ENCODE measurements around the gene HIF1AN. TPM values are rescaled to one million over a fixed set of nuclear protein-coding genes. Genes with fewer than 3 reads are reported as not detected.

HIF1AN gene
- total and polyA plus RNA-seq, 2 of the 8 experiments (the other 6 are each of a cell fraction or from before 2014, with no cell fraction given), result 10.9 to 62.8 TPM

DNA sequence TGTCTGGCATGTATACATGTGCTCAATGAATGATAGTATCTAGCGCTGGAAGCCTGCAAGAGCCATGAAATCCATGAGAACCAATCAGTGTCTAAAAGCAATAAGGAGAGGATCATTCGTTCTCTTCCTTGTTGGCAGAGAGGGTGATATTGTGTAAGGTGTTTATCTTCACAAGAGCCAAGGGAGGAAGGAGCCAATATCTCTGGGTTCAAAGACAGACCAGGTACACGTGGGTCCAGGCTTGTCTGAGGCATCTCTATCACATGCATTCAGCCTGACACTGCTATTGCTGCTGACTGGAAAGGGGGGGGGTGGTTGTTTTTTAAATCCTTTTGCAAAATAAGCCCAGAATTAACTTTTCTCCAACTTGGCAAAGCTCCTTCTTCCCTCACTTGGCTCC is 20.1 kb upstream of the HIF1AN start (continued):
- TF ChIP-seq, protein P1, sequence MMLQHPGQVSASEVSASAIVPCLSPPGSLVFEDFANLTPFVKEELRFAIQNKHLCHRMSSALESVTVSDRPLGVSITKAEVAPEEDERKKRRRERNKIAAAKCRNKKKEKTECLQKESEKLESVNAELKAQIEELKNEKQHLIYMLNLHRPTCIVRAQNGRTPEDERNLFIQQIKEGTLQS (IDR thresholded peaks at IDR 0.05; ENCODE audit: insufficient read depth, low read depth, low read length), result no peak
- no peak for TF ChIP-seq CBX8 (IDR thresholded peaks at IDR 0.05; ENCODE audit: borderline replicate concordance, low read depth, low read length)
- no peak for TF ChIP-seq KDM1A (IDR thresholded peaks at IDR 0.05; ENCODE audit: borderline replicate concordance, low read length)
- TF ChIP-seq EP300 (IDR thresholded peaks at IDR 0.05; ENCODE audit: borderline replicate concordance in 1 of 2, low read depth in 2 of 2, low read length in 2 of 2), result no peak
- TF ChIP-seq KDM4A (IDR thresholded peaks at IDR 0.05; ENCODE audit: low read depth, low read length, severe bottlenecking), result no peak

All from H1 (cell line).